Endodermal cell (in vitro differentiated cells): ENCODE measurements around the gene PPP2R5C. TPM values are rescaled to one million over a fixed set of nuclear protein-coding genes. Genes with fewer than 3 reads are reported as not detected.
A peak's percentile ranks its signal among the peaks of the same experiment; 100 is the strongest.
"Not testable (repeated sequence)": the region's sequence is repeated elsewhere in the genome, so short reads cannot be mapped to it uniquely, and the experiment has no call there.

Experiments
- DNase-seq: peaks from one replicate; pipeline ENCODE4 v3.0.0-alpha.2; 2017
- H3K27ac ChIP-seq: 2 replicates; pipeline ENCODE4 v1.5.1; 2013; ENCODE audit warnings: mild to moderate bottlenecking, low read depth, low read length, moderate library complexity
- H3K27me3 ChIP-seq: 2 replicates; pipeline ENCODE4 v1.6.1; 2013; ENCODE audit warnings: mild to moderate bottlenecking, low read length, moderate library complexity; ENCODE audit not compliant: insufficient read depth, control insufficient read depth, poor library complexity, severe bottlenecking
- H3K36me3 ChIP-seq: 2 replicates; pipeline ENCODE4 v1.7.0; 2013; ENCODE audit warnings: mild to moderate bottlenecking, low read length, moderate library complexity; ENCODE audit not compliant: control insufficient read depth, insufficient read depth
- H3K4me1 ChIP-seq: one replicate; pipeline ENCODE4 v1.7.0; 2013; ENCODE audit warnings: low read length; ENCODE audit not compliant: control insufficient read depth, insufficient read depth
- H3K4me3 ChIP-seq: 2 replicates; pipeline ENCODE4 v1.5.1; 2013; ENCODE audit warnings: mild to moderate bottlenecking, low read length, moderate library complexity
- H3K9ac ChIP-seq: 2 replicates; pipeline ENCODE4 v1.6.1; 2013; ENCODE audit warnings: mild to moderate bottlenecking, low read length, moderate library complexity; ENCODE audit not compliant: poor library complexity, severe bottlenecking; ENCODE audit errors: extremely low read depth
- H3K9me3 ChIP-seq: 2 replicates; pipeline ENCODE4 v1.6.1; 2013; ENCODE audit warnings: mild to moderate bottlenecking, low read length, moderate library complexity; ENCODE audit not compliant: control insufficient read depth
- H3K27ac Mint-ChIP-seq: 2 replicates; pipeline ENCODE4 v1.8.0; 2020; ENCODE audit warnings: mixed read lengths
- H3K27me3 Mint-ChIP-seq: 2 replicates; pipeline ENCODE4 v1.8.0; 2021; ENCODE audit warnings: mild to moderate bottlenecking, mixed read lengths; ENCODE audit not compliant: insufficient read depth
- H3K36me3 Mint-ChIP-seq: 2 replicates; pipeline ENCODE4 v1.8.0; 2020; ENCODE audit warnings: low read depth, mixed read lengths
- H3K4me1 Mint-ChIP-seq: 2 replicates; pipeline ENCODE4 v1.8.0; 2020; ENCODE audit warnings: mixed read lengths
- H3K4me3 Mint-ChIP-seq: 2 replicates; pipeline ENCODE4 v1.8.0; 2020; ENCODE audit warnings: mild to moderate bottlenecking, moderate library complexity, mixed read lengths
- H3K9me3 Mint-ChIP-seq: 2 replicates; pipeline ENCODE4 v1.8.0; 2020; ENCODE audit warnings: mild to moderate bottlenecking, mixed read lengths
- WGBS, 2 experiments: methylation state at CpG; one replicate each; pipeline versions ENCODE4 v1.1.5 to v1.1.7; 2013; ENCODE audit warnings: missing lambda C conversion rate in 2 of 2, mixed read lengths in 1 of 2; ENCODE audit not compliant: insufficient coverage in 1 of 2, insufficient read length in 1 of 2; 5-methylcytosine and 5-hydroxymethylcytosine counted together
- total RNA-seq, 2 donors: library from RNA; stranded (reverse); fragmentation: NEBNext Ultra II Directional in 1 of 2; extraction: Animal tissue kit (Norgen Biotek cat#: 25700) in 1 of 2; gene quantifications; 2 replicates in 1 of 2; 3 replicates in 1 of 2; pipeline ENCODE4 v1.2.1, GENCODE V29; 2021
- TF ChIP-seq, protein P1 (sequence below): fragments of 200-600 bp; sonication (generic); conservative IDR thresholded peaks from 2 replicates; pipeline ENCODE4 v1.5.0; 2021; ENCODE audit warnings: antibody characterized with exemption, mild to moderate bottlenecking

Gene PPP2R5C
- total RNA-seq, 2 donors from 2014 or later = 116 to 117 TPM

DNA sequence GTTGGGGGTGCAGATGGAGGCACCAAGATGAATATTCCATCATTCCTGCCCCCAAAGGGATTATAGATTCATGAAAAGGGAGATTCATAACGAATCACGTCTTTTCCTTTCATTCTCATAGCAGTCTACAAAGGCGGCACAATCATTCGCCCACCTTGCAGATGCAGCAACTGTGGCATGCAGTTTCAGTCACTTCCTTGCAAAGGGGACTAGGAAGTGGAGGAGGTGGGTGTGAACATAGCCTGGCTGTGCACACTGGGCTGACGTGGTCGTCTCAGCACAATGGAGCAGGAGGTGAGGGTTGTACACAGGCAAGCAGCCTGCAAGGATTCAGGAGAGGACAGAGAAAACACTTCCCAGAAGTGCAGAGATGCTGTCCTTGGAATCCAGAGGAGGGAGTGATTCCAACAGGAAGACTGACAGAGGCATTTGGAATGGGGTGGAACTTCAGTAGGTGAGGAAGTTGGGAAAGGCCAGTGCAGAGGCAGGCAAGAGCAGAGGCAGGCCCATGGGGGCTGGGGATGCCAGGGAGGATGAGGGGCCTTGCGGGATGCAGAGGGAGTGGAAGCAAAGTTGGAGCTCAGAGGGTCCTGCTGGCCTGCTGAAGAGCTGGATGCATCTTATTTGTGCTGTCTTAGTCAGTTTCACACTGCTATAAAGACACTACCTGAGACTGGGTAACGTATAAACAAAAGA lies 21.9 kb upstream of the PPP2R5C start:
- Histone ChIP-seq H3K9me3 (peaks cover 26% of the 10 kb centered on the region), H3K9ac (no peak overlapping the region), H3K4me1 (no peaks in the 10 kb centered on the region), H3K27ac (no peak overlapping the region), H3K4me3 (no peak overlapping the region), H3K36me3 (no peaks in the 10 kb centered on the region), H3K27me3 (no peaks in the 10 kb centered on the region)
- Mint-ChIP-seq H3K27ac (no peak overlapping the region), H3K36me3 (no peaks in the 10 kb centered on the region), H3K4me1 (no peaks in the 10 kb centered on the region), H3K9me3 (peaks cover 51% of the 10 kb centered on the region), H3K4me3 (no peak overlapping the region), H3K27me3 (peaks cover 30% of the 10 kb centered on the region)
- DNase-seq = no peak
- TF ChIP-seq, protein P1, sequence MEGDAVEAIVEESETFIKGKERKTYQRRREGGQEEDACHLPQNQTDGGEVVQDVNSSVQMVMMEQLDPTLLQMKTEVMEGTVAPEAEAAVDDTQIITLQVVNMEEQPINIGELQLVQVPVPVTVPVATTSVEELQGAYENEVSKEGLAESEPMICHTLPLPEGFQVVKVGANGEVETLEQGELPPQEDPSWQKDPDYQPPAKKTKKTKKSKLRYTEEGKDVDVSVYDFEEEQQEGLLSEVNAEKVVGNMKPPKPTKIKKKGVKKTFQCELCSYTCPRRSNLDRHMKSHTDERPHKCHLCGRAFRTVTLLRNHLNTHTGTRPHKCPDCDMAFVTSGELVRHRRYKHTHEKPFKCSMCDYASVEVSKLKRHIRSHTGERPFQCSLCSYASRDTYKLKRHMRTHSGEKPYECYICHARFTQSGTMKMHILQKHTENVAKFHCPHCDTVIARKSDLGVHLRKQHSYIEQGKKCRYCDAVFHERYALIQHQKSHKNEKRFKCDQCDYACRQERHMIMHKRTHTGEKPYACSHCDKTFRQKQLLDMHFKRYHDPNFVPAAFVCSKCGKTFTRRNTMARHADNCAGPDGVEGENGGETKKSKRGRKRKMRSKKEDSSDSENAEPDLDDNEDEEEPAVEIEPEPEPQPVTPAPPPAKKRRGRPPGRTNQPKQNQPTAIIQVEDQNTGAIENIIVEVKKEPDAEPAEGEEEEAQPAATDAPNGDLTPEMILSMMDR = no peak
- WGBS, 2 experiments = 88 to 92% methylated on average over 6 to 8 of the region's 8 CpGs

- Histone ChIP-seq H3K36me3 (no peaks in the 10 kb centered on the region), H3K9ac (no peak overlapping the region), H3K27ac (no peak overlapping the region), H3K4me1 (no peaks in the 10 kb centered on the region), H3K4me3 (no peak overlapping the region), H3K27me3 (no peaks in the 10 kb centered on the region), H3K9me3 (peaks cover 26% of the 10 kb centered on the region)
- no peaks in the 10 kb centered on the region for H3K36me3 Mint-ChIP-seq
- H3K27ac Mint-ChIP-seq = no peak overlapping the region
- peaks cover 38% of the 10 kb centered on the region for H3K27me3 Mint-ChIP-seq
- no peaks in the 10 kb centered on the region for H3K4me1 Mint-ChIP-seq
- DNase-seq = no peak
- H3K4me3 Mint-ChIP-seq = no peak overlapping the region
- peaks cover 59% of the 10 kb centered on the region for H3K9me3 Mint-ChIP-seq
- TF ChIP-seq, protein P1 = no peak
- 85 to 91% methylated on average over 1 to 3 of the region's 3 CpGs for WGBS, 2 experiments
These were observed 20.5 kb upstream of the PPP2R5C start for GRCh38 chr14:101740981-101741380.

DNA sequence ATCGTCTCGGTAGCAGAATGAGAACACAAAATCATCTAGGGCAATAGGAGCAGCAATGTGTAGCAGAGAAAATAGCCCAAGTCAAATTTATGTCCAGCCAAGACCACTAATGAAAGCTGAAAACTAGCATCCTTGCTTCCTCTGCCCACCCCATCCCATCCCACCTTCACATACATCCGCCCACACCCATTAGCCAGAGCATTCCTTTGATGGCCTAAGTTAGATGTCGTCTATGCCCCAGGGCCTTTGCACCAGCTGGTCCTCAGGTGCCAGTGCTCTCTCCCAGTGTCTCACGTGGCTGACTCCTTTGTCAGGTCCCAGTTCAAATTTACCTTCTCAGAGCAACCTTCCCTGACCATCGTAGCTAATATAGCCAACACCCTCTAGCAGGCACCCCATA lies 17.8 kb upstream of the PPP2R5C start:
- TF ChIP-seq, protein P1 = no peak
- WGBS, 2 experiments = 88 to 89% methylated on average over 4 to 6 of the region's 6 CpGs

GRCh38 chr14:101744382-101744781 lies 17.1 kb upstream of the PPP2R5C start:
- H3K9me3 ChIP-seq = peaks cover 13% of the 10 kb centered on the region
- peaks cover 51% of the 10 kb centered on the region for H3K9me3 Mint-ChIP-seq
- H3K27me3 Mint-ChIP-seq = peaks cover 51% of the 10 kb centered on the region
- H3K36me3 ChIP-seq, H3K36me3 Mint-ChIP-seq, H3K4me3 Mint-ChIP-seq, H3K27ac ChIP-seq, H3K27me3 ChIP-seq, H3K4me1 Mint-ChIP-seq, H3K4me3 ChIP-seq, H3K4me1 ChIP-seq, H3K9ac ChIP-seq, DNase-seq, H3K27ac Mint-ChIP-seq: not testable (repeated sequence)
- WGBS, 2 experiments = 88 to 100% methylated on average over 5 to 6 of the region's 6 CpGs

More for the DNA sequence above, 17.8 kb upstream of the PPP2R5C start:
- Histone ChIP-seq H3K27ac (no peak overlapping the region), H3K9me3 (peaks cover 20% of the 10 kb centered on the region), H3K4me1 (no peaks in the 10 kb centered on the region), H3K27me3 (no peaks in the 10 kb centered on the region), H3K9ac (no peak overlapping the region), H3K4me3 (no peak overlapping the region), H3K36me3 (no peaks in the 10 kb centered on the region)
- H3K27me3 Mint-ChIP-seq = peaks cover 55% of the 10 kb centered on the region
- no peaks in the 10 kb centered on the region for H3K36me3 Mint-ChIP-seq
- H3K4me3 Mint-ChIP-seq = no peak overlapping the region
- H3K4me1 Mint-ChIP-seq = no peaks in the 10 kb centered on the region
- peaks cover 51% of the 10 kb centered on the region for H3K9me3 Mint-ChIP-seq
- DNase-seq = no peak
- no peak overlapping the region for H3K27ac Mint-ChIP-seq

DNA sequence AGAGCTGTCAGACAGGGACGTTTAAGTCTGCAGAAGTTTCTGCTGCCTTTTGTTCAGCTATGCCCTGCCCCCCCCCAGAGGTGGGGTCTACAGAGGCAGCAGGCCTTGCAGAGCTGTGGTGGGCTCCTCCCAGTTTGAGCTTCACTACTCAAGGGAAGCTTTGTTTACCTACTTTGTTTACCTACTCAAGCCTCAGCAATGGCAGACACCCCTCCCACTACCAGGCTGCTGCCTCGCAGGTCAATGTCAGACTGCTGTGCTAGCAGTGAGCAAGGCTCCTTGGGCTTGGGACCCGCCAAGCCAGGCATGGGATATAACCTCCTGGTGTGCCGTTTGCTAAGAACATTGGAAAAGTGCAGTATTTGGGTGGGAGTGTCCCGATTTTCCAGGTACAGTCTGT lies 11.8 kb upstream of the PPP2R5C start:
- not testable (repeated sequence) for H3K4me1 Mint-ChIP-seq, H3K4me3 Mint-ChIP-seq, H3K27ac ChIP-seq, H3K4me1 ChIP-seq, H3K9ac ChIP-seq, H3K36me3 ChIP-seq, H3K36me3 Mint-ChIP-seq, H3K27ac Mint-ChIP-seq, H3K27me3 ChIP-seq, H3K4me3 ChIP-seq
- peaks cover 17% of the 10 kb centered on the region for H3K9me3 ChIP-seq
- DNase-seq = peak; percentile 61
- 75 to 76% methylated on average over 5 of the region's 5 CpGs for WGBS, 2 experiments
- H3K9me3 Mint-ChIP-seq = peaks cover 35% of the 10 kb centered on the region
- H3K27me3 Mint-ChIP-seq = peaks cover 56% of the 10 kb centered on the region
